Measurements from ENCODE around the gene SGF29.

GRCh38 chr16:28538733-28539596 lies 14.8 kb upstream of the SGF29 start, which contains the start of gene NUPR1:
- TF ChIP-seq POLR2AphosphoS5 (IDR thresholded peaks at IDR 0.05; ENCODE audit: low read depth, low read length) = peak; percentile 97
- no peak for TF ChIP-seq REST (IDR thresholded peaks at IDR 0.05; ENCODE audit: insufficient read depth in 1 of 2, low read depth in 2 of 2, low read length in 2 of 2)
- 0 out of 2 replicates have a peak, but pooled peaks have one; percentile 30 for TF ChIP-seq TAF1 (IDR thresholded peaks at IDR 0.05; ENCODE audit: borderline replicate concordance, insufficient read depth, low read length)
- peak; percentile 98 for TF ChIP-seq FOXP2 (optimal IDR thresholded peaks at IDR 0.05; ENCODE audit: borderline replicate concordance, extremely low read depth, extremely low read length, insufficient read depth)
